ENCODE results near the gene APCDD1. TPM values are rescaled to one million over a fixed set of nuclear protein-coding genes. Genes with fewer than 3 reads are reported as not detected.

APCDD1 gene
- total and polyA plus RNA-seq, 2 of the 8 experiments (the other 6 are each of a cell fraction or from before 2014, with no cell fraction given) = 2.6 to 3.6 TPM

GRCh38 chr18:10421859-10422258 lies 32.6 kb upstream of the APCDD1 start (continued):
- TF ChIP-seq, protein P1, sequence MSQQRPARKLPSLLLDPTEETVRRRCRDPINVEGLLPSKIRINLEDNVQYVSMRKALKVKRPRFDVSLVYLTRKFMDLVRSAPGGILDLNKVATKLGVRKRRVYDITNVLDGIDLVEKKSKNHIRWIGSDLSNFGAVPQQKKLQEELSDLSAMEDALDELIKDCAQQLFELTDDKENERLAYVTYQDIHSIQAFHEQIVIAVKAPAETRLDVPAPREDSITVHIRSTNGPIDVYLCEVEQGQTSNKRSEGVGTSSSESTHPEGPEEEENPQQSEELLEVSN (IDR thresholded peaks at IDR 0.05) = no peak
- TF ChIP-seq CHD2 (IDR thresholded peaks at IDR 0.05; ENCODE audit: low read length) (no peak), RNF2 (IDR thresholded peaks at IDR 0.05; ENCODE audit: borderline replicate concordance, low read depth, low read length, missing control alignments, poor library complexity, severe bottlenecking) (no peak), SUZ12 (IDR thresholded peaks at IDR 0.05; ENCODE audit: low read length) (no peak), JUND (IDR thresholded peaks at IDR 0.05; ENCODE audit: low read length) (no peak), GABPA (IDR thresholded peaks at IDR 0.05; ENCODE audit: borderline replicate concordance, insufficient read depth, low read length) (no peak)

All from H1 (cell line).